Endothelial cell of umbilical vein (primary cell): Measurements from ENCODE around the gene CLPTM1L. TPM values are rescaled to one million over a fixed set of nuclear protein-coding genes. Genes with fewer than 3 reads are reported as not detected.

Experiments used
- BruUV-seq: library from RNA; stranded (reverse); fragments of 400-500 nt; replicated peaks from 2 replicates; lab custom pipeline; 2021; lab: Mats Ljungman, UMichigan
- CTCF ChIA-PET: fragments of 300-600, 350-600 bp; sonication (Branson Sonifier 250); formaldehyde crosslinking; loops from one replicate; lab custom pipeline; 2021; ENCODE audit warnings: antibody characterized with exemption, inconsistent platforms; lab: Charles Lee
- POLR2A ChIA-PET: fragments of 300-600, 350-600 bp; sonication (Branson Sonifier 250); formaldehyde crosslinking; loops from one replicate; lab custom pipeline; 2021; ENCODE audit warnings: antibody characterized with exemption, inconsistent platforms; lab: Charles Lee
- DNase-seq: peaks from one replicate; pipeline ENCODE4 v3.0.0-alpha.2; 2011; ENCODE audit warnings: low read depth, low spot score
- FAIRE-seq: peaks from 2 replicates; lab custom pipeline; 2011; peaks lifted over from hg19 to GRCh38; lab: Jason Lieb, UNC
- H2AFZ ChIP-seq: 2 replicates; pipeline ENCODE4 v1.6.0; 2012; ENCODE audit warnings: low read depth, low read length, control low read depth, inconsistent platforms
- H3K27ac ChIP-seq: 2 replicates; pipeline ENCODE4 v1.5.1; 2011; ENCODE audit warnings: low read depth, mild to moderate bottlenecking, control low read depth, low read length, moderate library complexity; ENCODE audit not compliant: insufficient read depth
- H3K27me3 ChIP-seq, 2 experiments: 2 replicates each; pipeline versions ENCODE4 v1.6.0 to v1.6.1; 2011; ENCODE audit warnings: low read length in 2 of 2, mixed read lengths in 1 of 2; ENCODE audit not compliant: control insufficient read depth in 2 of 2, insufficient read depth in 2 of 2
- H3K36me3 ChIP-seq, 2 experiments: 2 replicates in 1 of 2; 3 replicates in 1 of 2; pipeline ENCODE4 v1.5.1; 2011; ENCODE audit warnings: low read length in 2 of 2, mild to moderate bottlenecking in 1 of 2, moderate library complexity in 1 of 2; ENCODE audit not compliant: control insufficient read depth in 2 of 2, insufficient read depth in 2 of 2; ENCODE audit errors: extremely low read depth in 1 of 2
- H3K4me1 ChIP-seq: 3 replicates; pipeline ENCODE4 v1.5.1; 2011; ENCODE audit warnings: mild to moderate bottlenecking, low read length; ENCODE audit not compliant: control insufficient read depth, insufficient read depth; ENCODE audit errors: extremely low read depth
- H3K4me2 ChIP-seq: 2 replicates; pipeline ENCODE4 v1.6.1; 2011; ENCODE audit warnings: low read length, control low read depth, mixed read lengths; ENCODE audit not compliant: insufficient read depth
- H3K4me3 ChIP-seq, 3 experiments: fragments of 200-600 bp in 1 of 3; sonication (generic), shearing (Covaris generic) in 1 of 3; replicated peaks in 1 of 3; 2 replicates each; pipeline ENCODE4 v1.5.1; 2011 to 2016; ENCODE audit warnings: control low read depth in 3 of 3, low read length in 3 of 3, mild to moderate bottlenecking in 2 of 3, inconsistent platforms in 1 of 3, low read depth in 1 of 3, moderate library complexity in 1 of 3; ENCODE audit not compliant: insufficient read depth in 1 of 3
- H3K79me2 ChIP-seq: 2 replicates; pipeline ENCODE4 v1.6.0; 2012; ENCODE audit warnings: low read length, inconsistent platforms; ENCODE audit not compliant: control insufficient read depth, insufficient read depth
- H3K9ac ChIP-seq: replicated peaks from 2 replicates; pipeline ENCODE3; 2011; ENCODE audit warnings: low read length, control low read depth; ENCODE audit not compliant: insufficient read depth; ENCODE audit errors: extremely low read depth
- H3K9me1 ChIP-seq: replicated peaks from 3 replicates; pipeline ENCODE4 v1.6.0; 2011; ENCODE audit warnings: mild to moderate bottlenecking, low read length; ENCODE audit not compliant: control insufficient read depth, insufficient read depth; ENCODE audit errors: extremely low read depth
- H3K9me3 ChIP-seq: replicated peaks from 2 replicates; pipeline ENCODE4 v1.5.1; 2012; ENCODE audit warnings: low read length, inconsistent platforms; ENCODE audit not compliant: control insufficient read depth, insufficient read depth
- H4K20me1 ChIP-seq: replicated peaks from 2 replicates; pipeline ENCODE3; 2011; ENCODE audit warnings: mild to moderate bottlenecking, low read length; ENCODE audit not compliant: control insufficient read depth, insufficient read depth; ENCODE audit errors: extremely low read depth
- CTCF ChIP-seq, 2 donors: IDR thresholded peaks; 1 replicate in 1 of 2; 2 replicates in 1 of 2; pipeline ENCODE4 v1.5.1; 2011; ENCODE audit warnings: low read length in 2 of 2, mild to moderate bottlenecking in 2 of 2, moderate library complexity in 2 of 2, control low read depth in 1 of 2, inconsistent platforms in 1 of 2, low read depth in 1 of 2; ENCODE audit not compliant: insufficient read depth in 1 of 2; ENCODE audit errors: extremely low read depth in 1 of 2
- EZH2 ChIP-seq: IDR thresholded peaks from 2 replicates; pipeline ENCODE4 v1.6.1; 2012; ENCODE audit warnings: borderline replicate concordance, low read depth, mild to moderate bottlenecking, moderate library complexity, low read length, inconsistent platforms; ENCODE audit not compliant: severe bottlenecking
- FOS ChIP-seq: IDR thresholded peaks from 2 replicates; pipeline ENCODE4 v1.6.1; 2011; ENCODE audit warnings: mild to moderate bottlenecking, low read length, moderate library complexity, borderline replicate concordance; ENCODE audit not compliant: insufficient read depth
- GATA2 ChIP-seq: IDR thresholded peaks from 2 replicates; pipeline ENCODE4 v1.7.0; 2011; ENCODE audit warnings: low read depth, mild to moderate bottlenecking, moderate library complexity, mixed read lengths, low read length; ENCODE audit not compliant: insufficient read length, insufficient read depth
- JUN ChIP-seq: IDR thresholded peaks from 2 replicates; pipeline ENCODE4 v1.6.1; 2011; ENCODE audit warnings: borderline replicate concordance, low read depth; ENCODE audit not compliant: insufficient read length, insufficient read depth
- MYC ChIP-seq: IDR thresholded peaks from one replicate; pipeline ENCODE4 v1.6.1; 2011; ENCODE audit warnings: mild to moderate bottlenecking, low read depth, low read length
- POLR2A ChIP-seq: IDR thresholded peaks from 2 replicates; pipeline ENCODE4 v1.6.1; 2012; ENCODE audit warnings: low read depth, mild to moderate bottlenecking, control low read depth, low read length
- POLR2AphosphoS5 ChIP-seq: IDR thresholded peaks from 2 replicates; pipeline ENCODE4 v1.6.1; 2012; ENCODE audit warnings: low read depth, mild to moderate bottlenecking, control low read depth, low read length, moderate library complexity; ENCODE audit not compliant: insufficient read depth
- dilution Hi-C: fragments of 300-500 bp; cut with MboI; formaldehyde crosslinking; loops from one replicate; pipeline ENCODE4 v1.15.0; 2019; ENCODE audit warnings: low sequenced_read_pairs; ENCODE audit not compliant: extremely low pct_ligation_motif_present
- intact Hi-C: fragments of 100-400 bp; cut with micrococcal nuclease; formaldehyde crosslinking; loops from one replicate; pipeline ENCODE4 v1.10.0; 2022
- polyA plus RNA-seq, 4 experiments: library from polyadenylated mRNA; depleted of rRNA in 3 of 4; stranded (reverse) in 3 of 4; unstranded in 1 of 4; fragments of >200 nt; gene quantifications; 2 replicates each; pipeline versions ENCODE4 v1.2.1 to v1.2.3, GENCODE V29; 2011 to 2012; ENCODE audit warnings: missing spikeins in 1 of 4
- total RNA-seq: library from RNA; stranded (reverse); gene quantifications from 2 replicates; pipeline ENCODE4 v1.2.3, GENCODE V29; 2021
- TF ChIP-seq, protein P1 (sequence below): IDR thresholded peaks from 2 replicates; pipeline ENCODE4 v1.6.1; 2011; ENCODE audit not compliant: insufficient read depth, insufficient read length

The CLPTM1L gene
- total and polyA plus RNA-seq, 2 donors (not counting 3 experiments of a cell fraction or from before 2014, with no cell fraction given): 116 to 191 TPM

DNA sequence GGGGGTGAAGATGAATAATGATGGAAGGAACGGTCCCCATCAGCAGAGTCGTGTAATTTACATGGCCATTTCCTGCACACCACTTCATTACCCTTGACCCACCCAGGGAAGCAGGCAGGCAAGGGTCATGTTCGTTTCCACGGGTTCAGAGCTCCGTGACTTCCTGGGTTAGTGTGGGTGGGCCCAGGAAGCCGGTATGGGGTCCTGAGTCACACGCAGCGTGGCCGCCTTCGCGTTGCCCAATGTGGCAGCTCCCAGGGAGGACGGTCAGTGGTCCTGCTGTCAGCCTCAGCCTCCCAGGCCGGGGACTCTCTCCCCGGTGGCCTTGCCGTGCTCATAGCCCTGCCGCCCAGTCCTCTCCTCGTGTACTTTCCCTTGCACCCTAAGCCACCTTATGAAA, 44.9 kb downstream of the CLPTM1L start:
- TF ChIP-seq JUN (no peak), POLR2A (no peak), CTCF (IDR thresholded peaks at IDR 0.05; ENCODE audit: extremely low read depth in 1 of 2, insufficient read depth in 1 of 2, low read depth in 1 of 2, low read length in 2 of 2) (no peak), FOS (no peak), EZH2 (no peak), POLR2AphosphoS5 (no peak), GATA2 (no peak), MYC (no peak)
- TF ChIP-seq, protein P1, sequence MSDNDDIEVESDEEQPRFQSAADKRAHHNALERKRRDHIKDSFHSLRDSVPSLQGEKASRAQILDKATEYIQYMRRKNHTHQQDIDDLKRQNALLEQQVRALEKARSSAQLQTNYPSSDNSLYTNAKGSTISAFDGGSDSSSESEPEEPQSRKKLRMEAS: no peak
- peaks cover 0 to 22% of the 10 kb centered on the region in 2 experiments for H3K27me3 ChIP-seq
- dilution Hi-C loops: no loop called here
- BruUV-seq: no TSS peak
- no peak overlapping the region for H3K9ac ChIP-seq
- H4K20me1 ChIP-seq: no peaks in the 10 kb centered on the region
- H3K9me3 ChIP-seq: no peaks in the 10 kb centered on the region
- POLR2A ChIA-PET: no interaction called here
- no peak overlapping the region for H2AFZ ChIP-seq
- no peaks in the 10 kb centered on the region for H3K4me1 ChIP-seq
- FAIRE-seq (no peak), DNase-seq (no peak)
- CTCF ChIA-PET: no interaction called here
- H3K79me2 ChIP-seq: no peaks in the 10 kb centered on the region
- H3K27ac ChIP-seq: no peak overlapping the region
- intact Hi-C loops: no loop called here
- no peaks in the 10 kb centered on the region for H3K36me3 ChIP-seq
- H3K9me1 ChIP-seq: no peaks in the 10 kb centered on the region
- H3K4me3 ChIP-seq: no peak overlapping the region
- H3K4me2 ChIP-seq: no peak overlapping the region
